Natural killer cell (primary cell): ENCODE measurements around the gene NVL. TPM values are rescaled to one million over a fixed set of nuclear protein-coding genes. Genes with fewer than 3 reads are reported as not detected.

Experiments used
- ATAC-seq, 3 donors: fragments of 150-1000 bp in 2 of 3; fragments of 200-7000 bp in 1 of 3; cut with Tn5 transposase; 1 replicate in 1 of 3; 2 replicates in 2 of 3; pipeline ENCODE4 v1.10.0; 2021; ENCODE audit warnings: mild to moderate bottlenecking in 2 of 3, moderate library complexity in 2 of 3
- DNase-seq, 2 donors: peaks; one replicate each; pipeline versions ENCODE4 v3.0.0 to v3.0.0-alpha.2; 2013 to 2021; ENCODE audit warnings: mixed read lengths in 1 of 2
- H3K27ac ChIP-seq: one replicate; pipeline ENCODE4 v1.5.1; 2013; ENCODE audit warnings: mild to moderate bottlenecking, low read length
- H3K27me3 ChIP-seq: one replicate; pipeline ENCODE4 v1.6.1; 2013; ENCODE audit warnings: low read length; ENCODE audit not compliant: control insufficient read depth, insufficient read depth
- H3K36me3 ChIP-seq: one replicate; pipeline ENCODE4 v1.6.1; 2013; ENCODE audit warnings: low read length; ENCODE audit not compliant: control insufficient read depth, insufficient read depth
- H3K4me1 ChIP-seq: one replicate; pipeline ENCODE4 v1.6.1; 2013; ENCODE audit warnings: low read length; ENCODE audit not compliant: control insufficient read depth, insufficient read depth
- H3K4me3 ChIP-seq: one replicate; pipeline ENCODE4 v1.5.1; 2013; ENCODE audit warnings: low read length
- H3K9me3 ChIP-seq: one replicate; pipeline ENCODE4 v1.6.1; 2013; ENCODE audit warnings: low read length; ENCODE audit not compliant: control insufficient read depth, insufficient read depth
- H3K27ac Mint-ChIP-seq, 2 donors: one replicate each; pipeline ENCODE4 v1.8.0; 2022; ENCODE audit warnings: mild to moderate bottlenecking in 2 of 2, mixed read lengths in 2 of 2, moderate library complexity in 1 of 2
- H3K27me3 Mint-ChIP-seq, 2 donors: one replicate each; pipeline ENCODE4 v1.8.0; 2022; ENCODE audit warnings: low read depth in 2 of 2, mixed read lengths in 2 of 2
- H3K36me3 Mint-ChIP-seq: one replicate; pipeline ENCODE4 v1.8.0; 2022; ENCODE audit warnings: mixed read lengths
- H3K4me1 Mint-ChIP-seq, 2 donors: one replicate each; pipeline ENCODE4 v1.8.0; 2022; ENCODE audit warnings: mixed read lengths in 2 of 2
- H3K4me3 Mint-ChIP-seq: one replicate; pipeline ENCODE4 v1.8.0; 2022; ENCODE audit warnings: mild to moderate bottlenecking, moderate library complexity, mixed read lengths
- H3K9me3 Mint-ChIP-seq, 2 donors: one replicate each; pipeline ENCODE4 v1.8.0; 2022; ENCODE audit warnings: mixed read lengths in 2 of 2
- CTCF ChIP-seq: fragments of 200-600 bp; IDR thresholded peaks from one replicate; pipeline ENCODE4 v1.8.0; 2022; ENCODE audit warnings: antibody characterized with exemption
- whole genome bisulfite sequencing: methylation state at CpG from one replicate; pipeline ENCODE4 v1.1.7; 2013; ENCODE audit warnings: missing lambda C conversion rate; ENCODE audit not compliant: insufficient coverage; 5-methylcytosine and 5-hydroxymethylcytosine counted together
- intact Hi-C: fragments of 100-400 bp; cut with micrococcal nuclease; formaldehyde crosslinking; loops from one replicate; pipeline ENCODE4 v1.14.2; 2022
- total RNA-seq, 4 donors: library from RNA; stranded (reverse); fragments of 120-200 nt in 1 of 4; gene quantifications; one replicate each; pipeline versions ENCODE4 v1.2.3 to v1.2.4, GENCODE V29; 2013 to 2022

NVL gene
- total RNA-seq, 3 donors from 2014 or later (not counting 1 experiment from before 2014, with no cell fraction given): 28.1 to 39.5 (median 32.4) TPM

GRCh38 chr1:224216382-224216781, 113.6 kb downstream of the NVL start:
- TF ChIP-seq CTCF: no peak
- H3K36me3 ChIP-seq: no peaks in the 10 kb centered on the region
- H3K27ac ChIP-seq: no peak overlapping the region
- no peak for DNase-seq
- no peaks in the 10 kb centered on the region for H3K9me3 Mint-ChIP-seq
- intact Hi-C loops: no loop called here
- no peaks in the 10 kb centered on the region for H3K36me3 Mint-ChIP-seq
- H3K4me1 ChIP-seq: no peaks in the 10 kb centered on the region
- WGBS: 92% methylated on average over 8 of the region's 8 CpGs
- H3K4me3 ChIP-seq: no peak overlapping the region
- H3K27me3 ChIP-seq: no peaks in the 10 kb centered on the region
- H3K4me1 Mint-ChIP-seq: no peaks in the 10 kb centered on the region
- no peak for ATAC-seq
- H3K4me3 Mint-ChIP-seq: no peak overlapping the region
- H3K9me3 ChIP-seq: no peaks in the 10 kb centered on the region
- H3K27ac Mint-ChIP-seq: no peak overlapping the region
- H3K27me3 Mint-ChIP-seq: peaks cover 0 to 4% of the 10 kb centered on the region in 2 donors

GRCh38 chr1:224213438-224214119, 116.4 kb downstream of the NVL start:
- Histone ChIP-seq H3K36me3 (no peaks in the 10 kb centered on the region), H3K27me3 (no peaks in the 10 kb centered on the region), H3K4me1 (no peaks in the 10 kb centered on the region), H3K27ac (no peak overlapping the region), H3K9me3 (no peaks in the 10 kb centered on the region), H3K4me3 (no peak overlapping the region)
- Mint-ChIP-seq H3K9me3 (no peaks in the 10 kb centered on the region), H3K4me3 (no peak overlapping the region), H3K27ac (no peak overlapping the region), H3K27me3 (no peaks in the 10 kb centered on the region), H3K4me1 (no peaks in the 10 kb centered on the region), H3K36me3 (no peaks in the 10 kb centered on the region)
- intact Hi-C loops: no loop called here
- ATAC-seq: no peak
- DNase-seq: no peak
- 88% methylated on average over 4 of the region's 4 CpGs for WGBS
- TF ChIP-seq CTCF: no peak

- H3K4me3 Mint-ChIP-seq: no peak overlapping the region
- Histone ChIP-seq H3K27ac (no peak overlapping the region), H3K4me1 (no peaks in the 10 kb centered on the region), H3K9me3 (no peaks in the 10 kb centered on the region), H3K27me3 (no peaks in the 10 kb centered on the region), H3K4me3 (no peak overlapping the region), H3K36me3 (no peaks in the 10 kb centered on the region)
- no peaks in the 10 kb centered on the region for H3K4me1 Mint-ChIP-seq
- ATAC-seq (no peak), DNase-seq (no peak)
- no peaks in the 10 kb centered on the region for H3K9me3 Mint-ChIP-seq
- no peaks in the 10 kb centered on the region for H3K27me3 Mint-ChIP-seq
- TF ChIP-seq CTCF: no peak
- WGBS: 94% methylated on average over 13 of the region's 13 CpGs
- no peak overlapping the region for H3K27ac Mint-ChIP-seq
- intact Hi-C loops: no loop called here
- no peaks in the 10 kb centered on the region for H3K36me3 Mint-ChIP-seq
Measured at GRCh38 chr1:224212618-224213061, 117.3 kb downstream of the NVL start.
